HG03039 (cell line): ENCODE measurements around the gene GPT2.

ENCODE experiments used
- ATAC-seq: cut with Tn5 transposase; IDR thresholded peaks from one replicate; pipeline ENCODE4 v1.9.1; 2021; ENCODE audit warnings: mild to moderate bottlenecking, moderate library complexity; ENCODE audit not compliant: unreplicated experiment

GPT2 gene

DNA sequence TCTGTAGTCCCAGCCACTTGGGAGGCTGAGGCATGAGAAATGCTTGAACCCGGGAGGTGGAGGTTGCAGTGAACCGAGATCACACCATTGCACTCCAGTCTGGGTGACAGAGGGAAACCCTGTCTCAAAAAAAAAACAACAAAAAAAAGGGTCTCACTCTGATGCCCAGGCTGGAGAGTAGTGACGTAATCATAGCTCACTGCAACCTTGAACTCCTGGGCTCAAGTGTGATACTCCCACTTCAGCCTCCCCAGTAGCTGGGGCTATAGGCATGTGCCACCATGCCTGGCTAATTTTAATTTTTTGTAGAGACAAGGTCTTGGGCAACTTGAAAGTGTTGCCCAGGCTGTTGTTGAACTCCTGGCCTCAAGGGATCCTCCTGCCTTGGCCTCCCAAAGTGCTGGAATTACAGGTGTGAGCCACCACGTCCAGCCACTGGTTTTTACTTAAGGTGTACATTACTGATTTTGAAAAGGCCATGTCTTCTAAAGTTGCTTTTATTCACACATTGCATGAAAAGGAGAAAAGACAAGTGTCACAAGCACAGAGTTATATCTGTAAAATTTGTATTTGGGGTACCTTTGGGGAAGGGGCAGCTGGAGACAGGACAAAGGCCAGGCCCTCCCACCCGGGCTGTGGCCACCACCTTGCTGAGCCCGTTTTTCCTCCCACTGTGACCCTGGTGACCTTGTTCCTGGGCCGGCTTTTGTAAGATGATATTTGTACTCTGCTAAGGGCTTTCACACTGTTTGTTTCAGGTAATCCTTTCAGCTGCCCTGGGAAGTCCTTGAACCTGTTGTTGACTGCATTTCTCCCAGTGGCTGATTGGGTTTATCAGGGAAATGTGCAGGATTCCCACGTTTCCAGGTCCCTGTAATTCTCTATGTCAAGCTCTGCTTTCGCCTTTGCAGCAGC lies 11.5 kb downstream of the GPT2 start:
- no peak for ATAC-seq

GRCh38 chr16:46896314-46896968 lies 12.3 kb downstream of the GPT2 start:
- ATAC-seq, result no peak

DNA sequence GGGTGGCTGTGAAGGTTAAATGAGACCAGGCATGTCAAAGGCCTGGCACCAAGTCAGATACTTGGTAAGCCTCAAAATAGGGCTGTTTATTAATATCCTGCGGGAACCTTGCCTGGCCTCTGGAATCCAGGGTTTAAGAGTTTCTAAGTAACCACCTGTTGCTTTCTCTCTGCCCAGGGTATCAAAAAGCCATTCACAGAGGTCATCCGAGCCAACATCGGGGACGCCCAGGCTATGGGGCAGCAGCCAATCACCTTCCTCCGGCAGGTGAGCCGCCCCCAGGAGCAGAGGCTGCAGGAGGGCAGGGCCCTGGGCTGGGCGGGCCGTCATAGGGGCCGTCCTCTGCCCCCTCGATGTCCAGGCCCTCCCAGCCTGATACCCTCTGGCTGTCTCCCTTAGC lies 13.3 kb downstream of the GPT2 start:
- ATAC-seq, result no peak

- no peak for ATAC-seq
Observed at GRCh38 chr16:46898006-46898405, 13.8 kb downstream of the GPT2 start.

GRCh38 chr16:46899443-46900143 lies 15.4 kb downstream of the GPT2 start:
- ATAC-seq, result no peak

DNA sequence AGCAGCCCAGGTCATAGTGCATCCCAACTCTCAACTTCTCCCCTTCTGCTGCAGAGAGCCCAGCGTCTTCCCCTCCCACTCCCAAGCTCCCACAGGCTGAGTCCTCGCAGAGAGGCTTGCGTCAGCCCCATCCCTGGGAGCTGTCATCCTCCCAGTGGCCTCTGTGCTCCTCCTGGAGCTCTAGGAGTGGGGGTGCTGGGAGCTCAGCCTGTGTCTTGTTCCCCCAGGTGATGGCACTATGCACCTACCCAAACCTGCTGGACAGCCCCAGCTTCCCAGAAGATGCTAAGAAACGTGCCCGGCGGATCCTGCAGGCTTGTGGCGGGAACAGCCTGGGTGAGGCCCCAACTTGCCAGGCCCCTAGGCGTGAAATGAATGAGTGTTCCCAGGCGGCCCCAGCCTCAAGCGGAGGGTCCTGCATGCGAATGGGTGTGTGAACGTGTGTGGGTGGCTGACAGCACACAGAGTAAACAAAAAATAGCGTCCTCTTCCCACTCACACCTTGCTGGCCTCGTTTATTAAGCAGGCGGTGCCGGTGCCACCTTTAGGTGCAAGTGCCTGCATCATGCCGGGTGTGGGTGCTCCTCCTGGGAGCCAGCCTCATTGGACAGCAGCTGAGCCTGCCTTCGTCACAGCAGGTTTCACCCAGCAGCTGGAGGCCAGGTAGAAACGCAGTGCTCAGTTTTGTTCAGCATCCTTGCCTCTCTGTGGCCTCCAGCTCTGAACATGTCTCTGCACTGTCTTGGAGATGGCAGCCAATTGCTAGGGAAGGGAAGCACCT lies 16.5 kb downstream of the GPT2 start:
- no peak for ATAC-seq

GRCh38 chr16:46901709-46902108 lies 17.5 kb downstream of the GPT2 start:
- no peak for ATAC-seq

DNA sequence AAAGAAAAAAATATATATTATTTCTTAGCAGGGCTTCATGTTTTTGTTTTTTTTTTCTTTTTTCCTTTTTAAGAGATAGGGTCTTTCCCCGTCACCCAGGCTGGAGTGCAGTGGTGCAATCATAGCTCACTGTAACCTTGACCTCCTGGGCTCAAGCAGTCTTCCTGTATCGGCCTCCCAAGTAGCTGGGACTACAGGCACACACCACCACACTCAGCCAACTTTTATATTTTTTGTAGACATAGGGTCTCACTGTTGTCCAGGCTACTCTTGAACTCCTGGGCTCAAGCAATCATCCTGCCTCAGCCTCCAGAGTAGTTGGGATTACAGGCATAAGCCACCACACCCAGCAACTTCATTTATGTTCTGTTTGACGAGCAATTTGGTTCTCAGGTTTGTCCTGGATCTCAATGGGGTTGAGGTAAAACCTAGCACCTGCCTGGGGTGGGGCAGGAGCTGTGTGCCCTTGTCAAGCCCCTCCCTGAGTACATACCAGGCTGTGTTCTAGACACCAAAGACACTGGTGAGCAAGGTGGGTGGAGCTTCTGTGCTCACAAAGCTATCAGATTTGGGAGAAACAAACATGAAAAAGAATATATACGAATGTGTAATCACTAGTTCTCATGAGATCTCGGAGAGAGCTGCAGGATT lies 19.2 kb downstream of the GPT2 start:
- ATAC-seq, result no peak

- ATAC-seq, result no peak
Observed at GRCh38 chr16:46904471-46904870, 20.3 kb downstream of the GPT2 start.

DNA sequence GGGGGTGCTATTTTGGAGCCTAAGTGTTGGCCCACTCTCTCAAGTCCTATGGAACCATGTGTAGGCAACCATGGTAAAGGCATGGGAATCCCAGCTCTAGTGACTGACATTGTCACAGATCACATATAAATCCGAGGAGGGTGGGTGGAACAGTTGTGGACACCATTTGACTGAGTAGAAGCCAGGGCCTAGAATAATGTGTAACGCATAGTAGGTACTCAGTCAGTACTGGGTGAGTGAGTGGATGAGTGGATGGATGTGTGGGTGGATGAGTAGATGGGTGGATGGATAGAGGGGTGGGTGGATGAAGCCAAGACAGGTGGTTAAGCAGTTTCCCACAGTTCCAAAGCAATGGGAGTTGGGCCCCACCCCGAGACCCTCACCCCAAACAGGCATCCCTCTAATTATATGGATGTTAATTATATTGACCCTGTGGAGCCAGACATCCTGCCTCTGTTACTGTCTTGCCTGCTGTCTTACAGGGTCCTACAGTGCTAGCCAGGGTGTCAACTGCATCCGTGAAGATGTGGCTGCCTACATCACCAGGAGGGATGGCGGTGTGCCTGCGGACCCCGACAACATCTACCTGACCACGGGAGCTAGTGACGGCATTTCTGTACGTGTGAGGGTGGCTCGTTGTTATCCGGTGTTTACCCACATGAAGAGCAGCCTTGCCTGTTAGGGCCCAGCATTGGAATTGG lies 22.3 kb downstream of the GPT2 start:
- ATAC-seq, result no peak

DNA sequence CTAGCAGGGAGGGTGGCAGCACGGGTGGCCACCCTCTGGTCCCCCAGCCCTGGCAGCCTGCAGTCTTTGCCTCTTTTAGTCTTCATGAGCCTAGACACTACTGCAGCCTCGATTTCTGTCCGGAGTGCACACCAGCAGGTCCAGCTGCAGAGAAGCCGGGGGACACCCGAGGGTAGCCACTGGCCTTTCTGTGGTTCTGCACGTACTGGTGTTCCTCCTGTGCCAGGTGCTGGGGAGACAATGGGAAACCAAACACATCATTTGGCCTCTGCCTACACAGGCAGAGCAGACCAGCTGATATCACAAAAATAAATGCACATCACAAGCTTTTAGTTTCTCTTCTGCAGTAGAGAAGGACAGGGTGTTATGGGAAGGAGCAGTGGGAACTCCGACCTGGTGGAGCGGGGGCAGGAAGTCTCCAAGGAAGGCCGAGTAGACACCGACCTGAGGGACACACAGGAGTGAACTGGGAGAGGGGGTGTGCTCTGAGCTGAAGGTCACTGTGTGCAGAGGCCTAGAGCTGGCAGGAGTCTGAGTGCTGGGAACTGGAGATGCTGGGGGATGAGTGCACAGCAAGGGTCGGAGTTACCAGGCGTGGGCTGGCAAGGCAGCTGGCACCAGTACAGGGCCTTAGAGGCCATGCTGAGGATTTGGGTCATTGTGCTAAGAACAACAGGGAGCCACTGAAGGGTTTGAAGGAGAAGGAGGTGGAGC lies 23.1 kb downstream of the GPT2 start:
- ATAC-seq, result no peak

- ATAC-seq, result no peak
Observed at GRCh38 chr16:46908540-46909372, 24.6 kb downstream of the GPT2 start.

GRCh38 chr16:46911038-46911437 lies 26.9 kb downstream of the GPT2 start:
- ATAC-seq, result no peak

GRCh38 chr16:46911650-46912049 lies 27.5 kb downstream of the GPT2 start:
- ATAC-seq, result no peak

DNA sequence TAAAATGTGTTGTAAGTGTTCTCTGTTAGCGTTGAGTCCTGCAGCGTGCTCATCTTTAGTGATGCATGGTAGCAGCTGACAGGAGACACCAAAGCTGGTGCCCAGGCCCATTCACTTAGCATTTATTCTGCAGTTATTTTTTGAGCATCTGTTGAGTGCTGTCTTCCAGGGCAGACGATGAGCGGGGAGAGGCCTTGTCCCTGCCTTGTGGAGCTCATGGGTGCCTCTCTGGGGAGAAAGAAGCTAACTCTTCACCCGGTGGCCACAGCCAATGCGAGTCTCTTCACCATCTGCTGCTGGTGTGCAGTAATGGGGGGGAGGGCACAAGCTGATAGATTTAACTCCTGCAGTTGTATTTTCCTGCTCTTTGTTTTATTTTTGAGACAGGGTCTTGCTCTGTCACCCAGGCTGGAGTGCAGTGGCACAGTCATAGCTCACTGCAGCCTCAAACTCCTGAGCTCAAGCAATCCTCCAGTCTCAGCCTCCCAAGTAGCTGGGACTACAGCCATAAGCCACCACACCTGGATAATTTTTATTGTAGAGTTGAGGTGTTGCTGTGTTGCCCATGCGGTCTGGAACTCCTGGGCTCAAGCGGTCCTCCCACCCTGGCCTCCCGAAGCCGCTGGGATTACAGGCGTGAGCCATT lies 30.5 kb downstream of the GPT2 start:
- ATAC-seq, result no peak

DNA sequence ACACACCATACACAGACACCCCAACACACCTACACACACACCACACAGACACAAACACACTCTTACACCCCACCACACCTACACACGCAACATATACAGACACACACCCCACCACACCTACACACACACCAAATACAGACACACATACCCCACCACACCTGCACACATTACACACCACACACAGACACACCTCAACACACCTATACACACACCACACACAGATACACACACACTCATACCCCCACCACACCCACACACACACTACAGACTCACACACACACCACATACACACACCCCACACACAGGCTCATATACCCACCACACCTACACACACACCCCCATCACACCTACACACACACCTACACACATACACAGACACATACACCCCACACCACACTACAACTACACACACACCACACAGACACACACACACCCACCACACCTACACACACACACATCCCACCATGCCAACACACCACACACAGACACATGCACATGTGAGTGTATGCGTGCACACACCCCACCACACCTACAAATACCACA lies 31.4 kb downstream of the GPT2 start:
- ATAC-seq, result no peak

- no peak for ATAC-seq
Observed at GRCh38 chr16:46916980-46917379, 32.8 kb downstream of the GPT2 start.

- no peak for ATAC-seq
Observed at GRCh38 chr16:46918400-46918799, 34.2 kb downstream of the GPT2 start.
